Immature natural killer cell (primary cell): ENCODE results near the gene G6PC2. TPM values are rescaled to one million over a fixed set of nuclear protein-coding genes. Genes with fewer than 3 reads are reported as not detected.
A peak's percentile ranks its signal among the peaks of the same experiment; 100 is the strongest.

Source experiments
- DNase-seq, 3 donors: peaks; one replicate each; pipeline ENCODE4 v3.0.0; 2022; ENCODE audit warnings: mixed read lengths in 1 of 3
- H3K27ac Mint-ChIP-seq, 6 donors: one replicate each; pipeline ENCODE4 v1.8.0; 2020; ENCODE audit warnings: mixed read lengths in 6 of 6, mild to moderate bottlenecking in 5 of 6, inconsistent platforms in 4 of 6, moderate library complexity in 3 of 6
- H3K27me3 Mint-ChIP-seq, 3 donors: one replicate each; pipeline ENCODE4 v1.8.0; 2020 to 2021; ENCODE audit warnings: low read depth in 3 of 3, mild to moderate bottlenecking in 3 of 3, mixed read lengths in 3 of 3, moderate library complexity in 3 of 3, inconsistent platforms in 1 of 3
- H3K36me3 Mint-ChIP-seq, 3 donors: one replicate each; pipeline ENCODE4 v1.8.0; 2020; ENCODE audit warnings: mixed read lengths in 3 of 3, inconsistent platforms in 2 of 3, mild to moderate bottlenecking in 2 of 3
- H3K4me1 Mint-ChIP-seq, 2 donors: one replicate each; pipeline ENCODE4 v1.8.0; 2020; ENCODE audit warnings: inconsistent platforms in 2 of 2, mild to moderate bottlenecking in 2 of 2, mixed read lengths in 2 of 2, moderate library complexity in 1 of 2
- H3K4me3 Mint-ChIP-seq, 5 donors: one replicate each; pipeline ENCODE4 v1.8.0; 2020; ENCODE audit warnings: mild to moderate bottlenecking in 5 of 5, mixed read lengths in 5 of 5, inconsistent platforms in 3 of 5, moderate library complexity in 3 of 5
- H3K9me3 Mint-ChIP-seq, 6 donors: one replicate each; pipeline ENCODE4 v1.8.0; 2020; ENCODE audit warnings: mild to moderate bottlenecking in 6 of 6, mixed read lengths in 6 of 6, inconsistent platforms in 4 of 6, moderate library complexity in 3 of 6
- polyA plus RNA-seq, 3 donors: library from polyadenylated mRNA; unstranded; fragments of 300-500 nt; fragmentation: Illumina TruSeq; gene quantifications; one replicate each; pipeline ENCODE4 v1.2.3, GENCODE V29; 2021

The G6PC2 gene
- polyA plus RNA-seq, 3 donors from 2014 or later, result not detected

GRCh38 chr2:168890006-168890782 lies 10.9 kb upstream of the G6PC2 start, which contains the start of gene SPC25:
SPC25 (minus strand) TSS chr2:168890430; CDS start chr2:168889519, 911 bp downstream.
- no peaks in the 10 kb centered on the region for H3K9me3 Mint-ChIP-seq
- peaks cover 0 to 4% (median 0%) of the 10 kb centered on the region in 3 donors for H3K36me3 Mint-ChIP-seq
- peak within 1 kb of the TSS in 5 of 6 donors; percentile 1 to 86 (median 63) for H3K27ac Mint-ChIP-seq
- H3K4me1 Mint-ChIP-seq, result peaks cover 11 to 18% of the 10 kb centered on the region in 2 donors
- peak; percentile 83 to 87 (median 86) for DNase-seq
- peaks cover 6 to 16% (median 8%) of the 10 kb centered on the region in 3 donors for H3K27me3 Mint-ChIP-seq
- peak within 1 kb of the TSS; percentile 92 to 97 (median 95) for H3K4me3 Mint-ChIP-seq

GRCh38 chr2:168892327-168892726 lies 8.8 kb upstream of the G6PC2 start:
- Mint-ChIP-seq H3K4me1 (peaks cover 11 to 18% of the 10 kb centered on the region in 2 donors), H3K36me3 (peaks cover 0 to 4% (median 0%) of the 10 kb centered on the region in 3 donors), H3K4me3 (no peak overlapping the region), H3K9me3 (no peaks in the 10 kb centered on the region), H3K27ac (no peak overlapping the region), H3K27me3 (peaks cover 6 to 16% (median 12%) of the 10 kb centered on the region in 3 donors)
- no peak for DNase-seq

GRCh38 chr2:168894101-168894500 lies 7.0 kb upstream of the G6PC2 start:
- H3K27me3 Mint-ChIP-seq, result peaks cover 8 to 16% (median 12%) of the 10 kb centered on the region in 3 donors
- no peak overlapping the region for H3K4me3 Mint-ChIP-seq
- H3K9me3 Mint-ChIP-seq, result no peaks in the 10 kb centered on the region
- peaks cover 0 to 4% (median 0%) of the 10 kb centered on the region in 3 donors for H3K36me3 Mint-ChIP-seq
- H3K27ac Mint-ChIP-seq, result no peak overlapping the region
- peaks cover 11 to 18% of the 10 kb centered on the region in 2 donors for H3K4me1 Mint-ChIP-seq
- DNase-seq, result no peak

- DNase-seq, result no peak
- H3K27me3 Mint-ChIP-seq, result peaks cover 8 to 16% (median 12%) of the 10 kb centered on the region in 3 donors
- no peak overlapping the region for H3K27ac Mint-ChIP-seq
- peaks cover 11 to 12% of the 10 kb centered on the region in 2 donors for H3K4me1 Mint-ChIP-seq
- no peaks in the 10 kb centered on the region for H3K9me3 Mint-ChIP-seq
- no peak overlapping the region for H3K4me3 Mint-ChIP-seq
- H3K36me3 Mint-ChIP-seq, result peaks cover 0 to 4% (median 0%) of the 10 kb centered on the region in 3 donors
Measured at GRCh38 chr2:168894720-168895119, 6.4 kb upstream of the G6PC2 start.

- Mint-ChIP-seq H3K4me3 (no peak overlapping the region), H3K27ac (no peak overlapping the region), H3K9me3 (no peaks in the 10 kb centered on the region), H3K36me3 (peaks cover 0 to 4% (median 0%) of the 10 kb centered on the region in 3 donors), H3K4me1 (peaks cover under 1 to 1% of the 10 kb centered on the region in 2 donors), H3K27me3 (peaks cover 4 to 11% (median 7%) of the 10 kb centered on the region in 3 donors)
- DNase-seq, result no peak
Measured at GRCh38 chr2:168895771-168896170, 5.3 kb upstream of the G6PC2 start.

GRCh38 chr2:168896783-168897182 lies 4.3 kb upstream of the G6PC2 start:
- Mint-ChIP-seq H3K9me3 (no peaks in the 10 kb centered on the region), H3K4me3 (no peak overlapping the region), H3K4me1 (no peaks in the 10 kb centered on the region), H3K27me3 (peaks cover 4 to 10% (median 7%) of the 10 kb centered on the region in 3 donors), H3K36me3 (peaks cover 0 to 4% (median 0%) of the 10 kb centered on the region in 3 donors), H3K27ac (no peak overlapping the region)
- DNase-seq, result no peak

GRCh38 chr2:168897449-168897848 lies 3.6 kb upstream of the G6PC2 start:
- no peak overlapping the region for H3K27ac Mint-ChIP-seq

GRCh38 chr2:168903888-168904287 lies 2.8 kb downstream of the G6PC2 start:
- H3K4me1 Mint-ChIP-seq, result no peaks in the 10 kb centered on the region
- no peak for DNase-seq
- peaks cover 2 to 29% (median 5%) of the 10 kb centered on the region in 3 donors for H3K27me3 Mint-ChIP-seq
- H3K27ac Mint-ChIP-seq, result no peak overlapping the region
- H3K36me3 Mint-ChIP-seq, result no peaks in the 10 kb centered on the region
- no peaks in the 10 kb centered on the region for H3K9me3 Mint-ChIP-seq
- no peak overlapping the region for H3K4me3 Mint-ChIP-seq

More at GRCh38 chr2:168897449-168897848, 3.6 kb upstream of the G6PC2 start:
- Mint-ChIP-seq H3K4me1 (no peaks in the 10 kb centered on the region), H3K27me3 (peaks cover 4 to 11% (median 7%) of the 10 kb centered on the region in 3 donors), H3K9me3 (no peaks in the 10 kb centered on the region), H3K4me3 (no peak overlapping the region), H3K36me3 (peaks cover 0 to 4% (median 0%) of the 10 kb centered on the region in 3 donors)
- no peak for DNase-seq

- Mint-ChIP-seq H3K36me3 (no peaks in the 10 kb centered on the region), H3K27me3 (peaks cover 0 to 31% (median 5%) of the 10 kb centered on the region in 3 donors), H3K27ac (no peak overlapping the region), H3K9me3 (no peaks in the 10 kb centered on the region), H3K4me1 (no peaks in the 10 kb centered on the region), H3K4me3 (no peak overlapping the region)
- DNase-seq, result no peak
Measured at GRCh38 chr2:168904358-168904757, 3.3 kb downstream of the G6PC2 start.

- peaks cover 0 to 7% of the 10 kb centered on the region in 2 donors for H3K4me1 Mint-ChIP-seq
- H3K4me3 Mint-ChIP-seq, result no peak overlapping the region
- DNase-seq, result no peak
- H3K27me3 Mint-ChIP-seq, result peaks cover 5 to 37% (median 9%) of the 10 kb centered on the region in 3 donors
- no peaks in the 10 kb centered on the region for H3K36me3 Mint-ChIP-seq
- no peaks in the 10 kb centered on the region for H3K9me3 Mint-ChIP-seq
- no peak overlapping the region for H3K27ac Mint-ChIP-seq
Measured at GRCh38 chr2:168907940-168908662, 7.0 kb downstream of the G6PC2 start.

GRCh38 chr2:168910330-168910729 lies 9.2 kb downstream of the G6PC2 start:
- H3K27ac Mint-ChIP-seq, result no peak overlapping the region
- H3K27me3 Mint-ChIP-seq, result peaks cover 10 to 30% (median 11%) of the 10 kb centered on the region in 3 donors
- no peak for DNase-seq
- no peaks in the 10 kb centered on the region for H3K36me3 Mint-ChIP-seq
- H3K4me1 Mint-ChIP-seq, result peaks cover 0 to 7% of the 10 kb centered on the region in 2 donors
- no peak overlapping the region for H3K4me3 Mint-ChIP-seq
- no peaks in the 10 kb centered on the region for H3K9me3 Mint-ChIP-seq

- Mint-ChIP-seq H3K27ac (no peak overlapping the region), H3K4me3 (peak overlapping the region in 2 of 5 donors; percentile 7 to 25), H3K27me3 (peaks cover 10 to 22% (median 11%) of the 10 kb centered on the region in 3 donors), H3K4me1 (peaks cover 0 to 7% of the 10 kb centered on the region in 2 donors), H3K9me3 (no peaks in the 10 kb centered on the region), H3K36me3 (no peaks in the 10 kb centered on the region)
- DNase-seq, result no peak
Measured at GRCh38 chr2:168912466-168912865, 11.4 kb downstream of the G6PC2 start.

GRCh38 chr2:168912901-168913369 lies 11.8 kb downstream of the G6PC2 start:
- H3K27ac Mint-ChIP-seq, result no peak overlapping the region

More at GRCh38 chr2:168912901-168913369, 11.8 kb downstream of the G6PC2 start:
- DNase-seq, result no peak
- Mint-ChIP-seq H3K9me3 (no peaks in the 10 kb centered on the region), H3K4me3 (peak overlapping the region in 3 of 5 donors; percentile 7 to 25 (median 24)), H3K27me3 (peaks cover 9 to 18% (median 10%) of the 10 kb centered on the region in 3 donors), H3K4me1 (peaks cover 0 to 7% of the 10 kb centered on the region in 2 donors), H3K36me3 (no peaks in the 10 kb centered on the region)
